Right cardiac atrium (tissue), 5 donors: ENCODE data around the gene BIVM. TPM values are rescaled to one million over a fixed set of nuclear protein-coding genes. Genes with fewer than 3 reads are reported as not detected.

Source experiments
- ATAC-seq, 2 donors: fragments of 200-7000 bp; cut with Tn5 transposase; one replicate each; pipeline versions ENCODE4 v1.8.0 to v1.9.1; 2020; ENCODE audit warnings: moderate library complexity in 2 of 2, mild to moderate bottlenecking in 1 of 2
- DNase-seq, 3 donors: peaks; one replicate each; pipeline ENCODE4 v3.0.0-alpha.2; 2020
- H3K27ac ChIP-seq: one replicate; pipeline ENCODE4 v1.5.1; 2013; ENCODE audit warnings: mild to moderate bottlenecking, low read length, control low read depth, moderate library complexity
- H3K27me3 ChIP-seq: one replicate; pipeline ENCODE4 v1.6.1; 2013; ENCODE audit not compliant: control insufficient read depth, insufficient read depth
- H3K4me1 ChIP-seq: one replicate; pipeline ENCODE4 v1.6.1; 2013; ENCODE audit warnings: low read length; ENCODE audit not compliant: control insufficient read depth, insufficient read depth
- H3K4me3 ChIP-seq: one replicate; pipeline ENCODE4 v1.5.1; 2013; ENCODE audit warnings: low read length, control low read depth
- H3K9me3 ChIP-seq: one replicate; pipeline ENCODE4 v1.6.1; 2013; ENCODE audit warnings: low read length; ENCODE audit not compliant: control insufficient read depth
- whole genome bisulfite sequencing: extraction: QIAGEN DNeasy Blood & Tissue Kit; methylation state at CpG from one replicate; pipeline ENCODE4 v1.1.7; 2013; 5-methylcytosine and 5-hydroxymethylcytosine counted together
- intact Hi-C, 4 donors: fragments of 100-400 bp; cut with DNase I; formaldehyde crosslinking; loops; one replicate each; pipeline versions ENCODE4 v1.11.0 to v1.14.0; 2022 to 2023
- polyA plus RNA-seq: library from polyadenylated mRNA; stranded (reverse); fragments of 200-250 nt; gene quantifications from one replicate; pipeline ENCODE4 v1.2.3, GENCODE V29; 2013
- total RNA-seq, 4 donors: library from RNA; stranded (reverse); fragmentation: NEBNext Ultra II Directional; extraction: Animal tissue kit (Norgen Biotek cat#: 25700); gene quantifications; one replicate each; pipeline ENCODE4 v1.2.1, GENCODE V29; 2021
- donor health status: healthy with polysubstance abuse.
- donor health status: DM: no; HTN: yes; CAD: no.
- donor health status: DM: no; HTN: no; CAD: no.
- donor health status: DM: no; HTN: yes; CAD: no; lungs with severe emphysema.
- donor health status: DM: yes; HTN: yes; CAD: no.

Gene BIVM
- total and polyA plus RNA-seq, 5 donors = 22.7 to 43.2 (median 38.1) TPM

DNA sequence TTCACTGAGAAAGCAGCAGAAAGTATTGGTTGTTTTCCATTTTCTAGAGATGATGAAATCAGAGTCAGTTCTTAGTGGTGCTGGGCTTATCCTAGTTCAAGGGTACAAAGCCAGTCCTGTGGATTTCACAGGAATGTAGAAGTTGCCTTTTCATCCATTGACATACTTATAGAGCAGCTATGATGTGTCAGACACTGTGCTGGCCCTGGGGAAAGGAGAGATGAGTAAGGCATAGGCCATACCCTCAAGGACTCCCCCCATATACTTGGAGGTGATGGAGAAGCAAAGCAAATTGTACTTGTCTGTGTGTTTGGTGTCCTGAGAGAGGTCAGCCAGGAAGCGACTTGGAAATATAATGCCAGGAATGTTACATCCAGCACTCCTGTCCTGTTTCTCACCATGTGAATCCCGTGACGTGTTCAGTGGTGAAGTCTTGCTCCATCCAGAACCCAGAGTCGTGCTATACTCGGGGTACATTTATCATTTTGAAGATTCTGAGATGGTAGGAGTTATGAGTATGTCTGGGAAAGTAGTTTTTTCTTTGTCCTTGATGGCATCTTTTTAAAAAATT lies 69.5 kb downstream of the BIVM start:
- intact Hi-C loops = no loop called here

DNA sequence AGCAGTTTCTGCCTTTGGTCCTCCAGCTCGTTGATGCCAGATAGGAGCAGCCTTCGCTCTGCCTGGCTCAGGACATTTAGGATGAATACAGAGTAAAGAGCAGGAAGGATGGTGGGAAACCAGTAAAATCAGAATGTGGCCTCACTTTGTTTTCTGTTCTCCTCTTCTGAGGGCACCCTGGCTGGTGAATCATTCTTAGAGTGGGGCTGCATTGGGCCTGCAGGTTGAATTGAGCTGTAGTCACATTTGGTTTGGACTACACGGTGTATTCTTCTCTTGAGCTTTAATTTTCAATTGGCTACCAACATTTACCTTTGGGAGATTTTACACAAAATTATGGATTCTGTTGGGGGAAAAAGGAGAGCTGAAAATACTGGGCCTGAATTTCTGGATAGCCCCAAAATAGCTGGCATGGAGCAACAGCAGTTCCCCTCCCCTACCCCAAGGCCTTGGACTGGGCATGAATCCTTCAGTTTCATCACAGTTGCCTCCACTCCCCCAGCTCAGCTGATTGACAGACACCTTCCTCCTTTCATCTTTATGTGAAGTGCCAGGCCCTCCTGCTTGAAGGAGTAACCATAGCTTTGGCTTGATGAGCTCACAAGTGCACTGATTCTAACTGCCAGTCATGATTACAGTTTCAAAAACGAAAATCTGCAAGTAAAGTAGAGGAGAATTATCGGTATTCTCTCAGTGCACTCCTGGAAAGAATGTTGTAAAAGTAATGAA lies 71.2 kb downstream of the BIVM start:
- intact Hi-C loops = no loop called here
- 51% methylated on average over 5 of the region's 5 CpGs for WGBS
- ATAC-seq (peak; percentile 25 to 29), DNase-seq (no peak)
- Histone ChIP-seq H3K4me3 (no peak overlapping the region), H3K4me1 (no peaks in the 10 kb centered on the region), H3K27me3 (no peaks in the 10 kb centered on the region), H3K27ac (no peak overlapping the region), H3K9me3 (no peaks in the 10 kb centered on the region)

More for the DNA sequence above, 69.5 kb downstream of the BIVM start:
- no peaks in the 10 kb centered on the region for H3K9me3 ChIP-seq
- no peaks in the 10 kb centered on the region for H3K27me3 ChIP-seq
- H3K27ac ChIP-seq = no peak overlapping the region
- no peak overlapping the region for H3K4me3 ChIP-seq
- DNase-seq = no peak
- no peak for ATAC-seq
- 88% methylated on average over 5 of the region's 5 CpGs for WGBS
- peaks cover 1% of the 10 kb centered on the region for H3K4me1 ChIP-seq

GRCh38 chr13:102870677-102871415 lies 71.9 kb downstream of the BIVM start:
- H3K9me3 ChIP-seq = no peaks in the 10 kb centered on the region
- intact Hi-C loops = no loop called here
- 52% methylated on average over 22 of the region's 22 CpGs for WGBS

GRCh38 chr13:102872131-102872530 lies 73.2 kb downstream of the BIVM start:
- no peaks in the 10 kb centered on the region for H3K4me1 ChIP-seq
- intact Hi-C loops = no loop called here
- H3K27ac ChIP-seq = no peak overlapping the region
- DNase-seq = no peak
- 91% methylated on average over 7 of the region's 7 CpGs for WGBS
- no peak for ATAC-seq
- H3K4me3 ChIP-seq = no peak overlapping the region
- no peaks in the 10 kb centered on the region for H3K27me3 ChIP-seq
- no peaks in the 10 kb centered on the region for H3K9me3 ChIP-seq

More at GRCh38 chr13:102870677-102871415, 71.9 kb downstream of the BIVM start:
- Histone ChIP-seq H3K4me3 (no peak overlapping the region), H3K27ac (no peak overlapping the region), H3K27me3 (no peaks in the 10 kb centered on the region), H3K4me1 (no peaks in the 10 kb centered on the region)
- DNase-seq (peak; percentile 43 to 65 (median 59)), ATAC-seq (peak; percentile 79 to 83)

DNA sequence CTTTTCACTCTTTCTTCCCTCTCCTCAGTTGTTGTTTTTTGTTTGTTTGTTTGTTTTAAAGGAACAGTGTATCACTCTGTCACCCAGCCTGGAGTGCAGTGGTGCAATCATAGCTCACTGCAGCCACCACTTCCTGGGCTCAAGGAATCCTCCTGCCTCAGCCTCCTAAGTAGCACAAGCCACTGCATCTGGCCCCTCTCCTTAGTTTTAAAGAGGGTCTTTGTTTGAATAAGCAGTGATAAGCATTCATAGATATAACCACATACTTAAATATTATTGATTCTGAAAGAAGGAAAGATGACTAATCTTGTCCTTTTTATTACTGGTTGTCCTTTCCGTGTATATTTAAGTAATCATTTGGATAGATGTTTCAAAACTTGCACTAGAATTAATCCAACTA lies 73.6 kb downstream of the BIVM start:
- no peak overlapping the region for H3K4me3 ChIP-seq
- WGBS = 83% methylated on average over 1 of the region's 1 CpG
- intact Hi-C loops = no loop called here
- H3K27me3 ChIP-seq = no peaks in the 10 kb centered on the region
- no peaks in the 10 kb centered on the region for H3K9me3 ChIP-seq
- H3K4me1 ChIP-seq = no peaks in the 10 kb centered on the region
- ATAC-seq = no peak
- H3K27ac ChIP-seq = no peak overlapping the region
- DNase-seq = no peak

- Histone ChIP-seq H3K4me1 (no peaks in the 10 kb centered on the region), H3K27me3 (no peaks in the 10 kb centered on the region), H3K27ac (no peak overlapping the region), H3K4me3 (no peak overlapping the region), H3K9me3 (no peaks in the 10 kb centered on the region)
- intact Hi-C loops = no loop called here
- WGBS = 59% methylated on average over 3 of the region's 3 CpGs
- ATAC-seq (no peak), DNase-seq (no peak)
Measured at GRCh38 chr13:102873653-102874052, 74.7 kb downstream of the BIVM start.

DNA sequence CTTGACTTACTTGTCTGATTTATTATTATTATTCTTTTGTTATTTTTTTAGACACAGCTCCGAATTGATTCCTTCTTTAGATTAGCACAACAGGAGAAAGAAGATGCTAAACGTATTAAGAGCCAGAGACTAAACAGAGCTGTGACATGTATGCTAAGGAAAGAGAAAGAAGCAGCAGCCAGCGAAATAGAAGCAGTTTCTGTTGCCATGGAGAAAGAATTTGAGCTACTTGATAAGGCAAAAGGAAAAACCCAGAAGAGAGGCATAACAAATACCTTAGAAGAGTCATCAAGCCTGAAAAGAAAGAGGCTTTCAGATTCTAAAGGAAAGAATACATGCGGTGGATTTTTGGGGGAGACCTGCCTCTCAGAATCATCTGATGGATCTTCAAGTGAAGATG lies 76.3 kb downstream of the BIVM start:
- Histone ChIP-seq H3K4me3 (no peak overlapping the region), H3K9me3 (no peaks in the 10 kb centered on the region), H3K27ac (no peak overlapping the region), H3K4me1 (no peaks in the 10 kb centered on the region), H3K27me3 (no peaks in the 10 kb centered on the region)
- intact Hi-C loops = no loop called here
- whole genome bisulfite sequencing = 74% methylated on average over 4 of the region's 4 CpGs
- DNase-seq (no peak), ATAC-seq (no peak)

DNA sequence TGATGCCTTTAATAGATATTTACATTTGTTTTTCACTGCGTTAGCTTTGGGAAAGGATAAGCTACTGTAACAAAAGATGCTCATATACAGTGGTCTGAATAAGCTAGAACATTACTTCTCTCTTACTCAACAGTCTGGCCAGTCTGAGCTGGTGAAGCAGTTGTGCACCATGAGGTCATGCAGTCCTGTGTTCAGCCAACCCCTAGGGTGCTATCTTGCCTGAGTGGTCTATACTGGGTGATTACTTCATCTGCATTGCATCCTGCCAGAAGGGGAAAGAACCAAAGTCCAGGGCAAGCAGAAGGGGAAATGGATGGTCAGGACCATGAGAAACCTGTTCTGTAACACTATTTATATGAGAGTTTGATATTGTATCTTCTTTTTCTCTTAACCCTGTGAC lies 78.4 kb downstream of the BIVM start:
- no peaks in the 10 kb centered on the region for H3K9me3 ChIP-seq
- WGBS = 88% methylated on average over 1 of the region's 1 CpG
- H3K4me3 ChIP-seq = no peak overlapping the region
- peak; percentile 50 to 62 for ATAC-seq
- H3K27me3 ChIP-seq = no peaks in the 10 kb centered on the region
- no peak for DNase-seq
- H3K4me1 ChIP-seq = no peaks in the 10 kb centered on the region
- intact Hi-C loops = no loop called here
- no peak overlapping the region for H3K27ac ChIP-seq

GRCh38 chr13:102878481-102878880 lies 79.6 kb downstream of the BIVM start:
- Histone ChIP-seq H3K4me3 (no peak overlapping the region), H3K9me3 (no peaks in the 10 kb centered on the region), H3K27me3 (no peaks in the 10 kb centered on the region), H3K27ac (no peak overlapping the region), H3K4me1 (no peaks in the 10 kb centered on the region)
- intact Hi-C loops = no loop called here
- DNase-seq = no peak
- ATAC-seq = peak in 1 of 2 donors; percentile 34
- WGBS = 35% methylated on average over 5 of the region's 5 CpGs

DNA sequence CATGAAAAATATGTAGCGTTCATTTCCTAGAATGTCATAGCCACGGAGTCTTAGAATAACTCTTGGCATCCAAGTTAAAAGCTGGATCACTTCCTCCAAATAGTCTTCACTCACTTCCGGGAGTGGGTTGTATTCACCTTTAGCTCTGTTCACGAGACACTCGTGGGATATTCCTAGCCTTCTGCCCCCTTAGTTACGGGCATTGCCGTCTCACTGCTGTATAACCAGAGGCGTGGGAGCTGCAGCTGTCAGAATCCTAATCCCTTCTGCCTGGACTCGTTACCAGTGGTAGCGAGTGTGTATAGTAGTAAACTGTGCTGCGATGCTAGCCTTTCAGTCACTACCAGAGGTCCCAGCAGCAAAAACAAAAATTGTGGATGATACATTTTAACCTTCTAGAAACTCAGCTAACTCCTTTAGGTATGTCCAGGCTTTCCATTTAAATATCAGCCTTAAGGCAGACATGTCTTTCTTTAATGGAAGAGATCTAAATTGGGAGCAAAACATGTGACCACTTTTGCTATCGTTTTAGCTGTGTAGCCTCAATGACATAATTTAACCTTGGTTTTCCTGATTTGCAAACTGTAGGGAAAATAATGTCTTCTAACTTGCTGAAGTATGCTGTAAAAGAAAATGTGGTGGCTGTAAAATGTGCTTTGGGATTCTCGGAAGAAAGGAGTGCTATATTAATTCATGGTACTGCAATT lies 81.0 kb downstream of the BIVM start:
- peak; percentile 70 to 72 for ATAC-seq
- no peaks in the 10 kb centered on the region for H3K4me1 ChIP-seq
- no peaks in the 10 kb centered on the region for H3K9me3 ChIP-seq
- DNase-seq = no peak
- intact Hi-C loops = no loop called here
- no peak overlapping the region for H3K4me3 ChIP-seq
- H3K27ac ChIP-seq = peak overlapping the region; percentile 37
- H3K27me3 ChIP-seq = no peaks in the 10 kb centered on the region
- 62% methylated on average over 13 of the region's 13 CpGs for WGBS
